Lower leg skin (tissue), 3 donors: ENCODE data around the gene RER1.

ENCODE experiments used
- CTCF ChIP-seq, 3 donors: fragments of 450-650 bp; IDR thresholded peaks; one replicate each; pipeline ENCODE4 v1.5.1; 2016; ENCODE audit warnings: antibody characterized with exemption in 3 of 3, mild to moderate bottlenecking in 3 of 3, moderate library complexity in 2 of 3
- POLR2A ChIP-seq, 2 donors: fragments of 450-650 bp; IDR thresholded peaks; one replicate each; pipeline ENCODE4 v1.6.1; 2016 to 2017; ENCODE audit warnings: antibody characterized with exemption in 2 of 2, mild to moderate bottlenecking in 1 of 2, moderate library complexity in 1 of 2

DNA sequence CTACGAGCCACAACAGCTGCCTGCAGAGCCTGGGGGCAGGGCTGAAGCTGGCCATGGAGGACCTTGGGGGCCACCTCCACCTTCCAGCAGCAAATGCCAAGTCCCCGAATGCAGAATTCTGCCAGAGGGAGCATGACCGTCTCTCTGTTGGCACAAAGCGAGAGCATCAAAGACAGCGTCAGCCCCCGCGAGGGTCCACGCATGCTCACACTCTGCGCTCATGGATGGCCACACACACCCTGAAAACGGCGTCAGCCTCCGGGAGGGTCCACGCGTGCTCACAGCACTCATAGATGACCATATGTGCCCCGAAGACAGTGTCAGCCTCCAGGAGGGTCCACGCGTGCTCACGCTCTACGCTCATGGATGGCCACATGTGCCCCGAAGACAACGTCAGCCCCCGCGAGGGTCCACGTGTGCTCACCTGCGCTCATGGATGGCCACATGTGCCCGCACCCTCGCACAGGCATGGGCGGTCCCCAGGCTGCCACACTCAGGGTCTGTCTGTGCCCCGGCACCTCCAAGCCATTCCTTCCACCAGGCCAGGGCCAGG lies 46.8 kb upstream of the RER1 start:
- TF ChIP-seq CTCF (IDR thresholded peaks at IDR 0.05) (no peak), POLR2A (IDR thresholded peaks at IDR 0.05) (no peak)
